Measurements from ENCODE around the gene GFOD1.

Gene GFOD1

DNA sequence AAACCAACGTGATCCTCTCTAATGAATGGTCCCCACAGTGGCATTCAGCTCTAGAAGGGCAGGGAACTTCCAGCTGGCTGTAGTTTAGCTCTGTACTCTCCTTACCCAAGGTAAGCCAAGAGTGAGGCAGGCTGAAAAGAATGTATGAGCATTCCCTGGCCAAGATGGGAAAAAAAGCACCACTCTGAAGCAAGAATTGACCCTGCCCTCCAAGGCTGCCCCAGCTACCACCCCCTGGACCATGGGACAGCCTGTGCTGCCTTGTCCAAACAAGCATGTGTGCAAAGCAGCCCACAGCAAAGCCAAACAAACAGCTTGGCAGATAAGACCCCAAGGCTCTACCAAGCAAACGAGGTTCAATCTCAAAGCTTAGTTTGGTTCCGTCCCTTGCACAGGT lies 73.9 kb downstream of the GFOD1 start:
- H3K79me2 ChIP-seq (ENCODE audit: control insufficient read depth, low read length) = no peaks in the 10 kb centered on the region
- H3K9me2 ChIP-seq (replicated peaks; ENCODE audit: control insufficient read depth, low read length) = no peaks in the 10 kb centered on the region
- H3K27ac ChIP-seq (ENCODE audit: low read depth, low read length) = no peak overlapping the region
- no peaks in the 10 kb centered on the region for H4K20me1 ChIP-seq (ENCODE audit: control insufficient read depth, insufficient read depth, low read depth, low read length)
- H3K9me3 ChIP-seq (ENCODE audit: control insufficient read depth, insufficient read depth, low read length) = no peaks in the 10 kb centered on the region
- no peaks in the 10 kb centered on the region for H3K27me3 ChIP-seq (ENCODE audit: control insufficient read depth, low read length)
- H3K4me1 ChIP-seq (ENCODE audit: control insufficient read depth, low read length) = no peaks in the 10 kb centered on the region
- no peaks in the 10 kb centered on the region for H3F3A ChIP-seq (ENCODE audit: control insufficient read depth, insufficient read depth)
- H3K36me3 ChIP-seq (ENCODE audit: control insufficient read depth, low read length) = no peaks in the 10 kb centered on the region
- H3K4me2 ChIP-seq (ENCODE audit: low read length) = no peak overlapping the region
- TF ChIP-seq EZH2phosphoT487 (IDR thresholded peaks at IDR 0.05; ENCODE audit: borderline replicate concordance, low read length) = no peak
- TF ChIP-seq, protein P1, sequence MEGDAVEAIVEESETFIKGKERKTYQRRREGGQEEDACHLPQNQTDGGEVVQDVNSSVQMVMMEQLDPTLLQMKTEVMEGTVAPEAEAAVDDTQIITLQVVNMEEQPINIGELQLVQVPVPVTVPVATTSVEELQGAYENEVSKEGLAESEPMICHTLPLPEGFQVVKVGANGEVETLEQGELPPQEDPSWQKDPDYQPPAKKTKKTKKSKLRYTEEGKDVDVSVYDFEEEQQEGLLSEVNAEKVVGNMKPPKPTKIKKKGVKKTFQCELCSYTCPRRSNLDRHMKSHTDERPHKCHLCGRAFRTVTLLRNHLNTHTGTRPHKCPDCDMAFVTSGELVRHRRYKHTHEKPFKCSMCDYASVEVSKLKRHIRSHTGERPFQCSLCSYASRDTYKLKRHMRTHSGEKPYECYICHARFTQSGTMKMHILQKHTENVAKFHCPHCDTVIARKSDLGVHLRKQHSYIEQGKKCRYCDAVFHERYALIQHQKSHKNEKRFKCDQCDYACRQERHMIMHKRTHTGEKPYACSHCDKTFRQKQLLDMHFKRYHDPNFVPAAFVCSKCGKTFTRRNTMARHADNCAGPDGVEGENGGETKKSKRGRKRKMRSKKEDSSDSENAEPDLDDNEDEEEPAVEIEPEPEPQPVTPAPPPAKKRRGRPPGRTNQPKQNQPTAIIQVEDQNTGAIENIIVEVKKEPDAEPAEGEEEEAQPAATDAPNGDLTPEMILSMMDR (IDR thresholded peaks at IDR 0.05; ENCODE audit: low read depth, low read length, poor library complexity, severe bottlenecking) = no peak
- no peak overlapping the region for H3K4me3 ChIP-seq (ENCODE audit: low read length)

DNA sequence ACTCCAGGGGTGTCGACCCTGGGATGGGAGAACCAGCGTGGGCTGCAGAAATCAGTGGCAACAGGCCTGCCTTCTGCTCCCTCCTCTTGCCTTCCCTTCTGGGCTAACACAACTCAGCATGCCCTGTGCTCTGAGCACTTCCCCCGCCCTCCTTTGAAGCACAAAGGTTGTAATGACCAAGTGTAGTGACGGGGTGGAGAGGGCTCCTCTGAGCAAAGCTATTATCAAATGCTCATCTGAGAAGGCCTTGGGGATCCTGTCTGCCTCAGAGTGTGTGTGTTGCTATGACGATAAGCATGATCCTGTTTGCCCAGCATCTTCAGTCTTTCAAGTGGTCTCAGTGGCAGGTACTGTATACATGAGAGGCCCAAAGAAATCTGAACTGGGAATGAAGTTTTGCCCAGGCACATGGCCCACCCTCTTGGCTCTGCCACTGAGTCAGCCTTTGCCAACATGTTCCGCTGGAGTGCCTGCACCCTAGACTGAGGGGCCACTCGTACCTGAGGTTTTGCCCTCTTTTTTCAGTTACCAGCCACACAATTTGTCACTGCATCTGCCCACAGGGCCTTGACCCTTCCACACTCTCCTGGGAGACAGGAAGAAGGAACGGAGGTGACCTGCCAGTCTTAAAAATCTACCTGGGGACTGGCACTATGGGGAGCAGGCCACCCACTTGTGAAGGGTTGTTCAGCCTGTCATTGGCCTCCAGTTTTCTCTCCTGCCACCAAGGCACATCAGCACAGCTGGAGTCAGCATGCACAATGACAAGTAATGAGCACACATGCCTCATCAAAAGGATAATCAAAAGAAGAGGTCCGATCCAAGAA lies 74.5 kb downstream of the GFOD1 start:
- Histone ChIP-seq H3K79me2 (ENCODE audit: control insufficient read depth, low read length) (no peaks in the 10 kb centered on the region), H3K4me1 (ENCODE audit: control insufficient read depth, low read length) (no peaks in the 10 kb centered on the region), H3K9me3 (ENCODE audit: control insufficient read depth, insufficient read depth, low read length) (no peaks in the 10 kb centered on the region), H3K27ac (ENCODE audit: low read depth, low read length) (no peak overlapping the region), H3K9me2 (replicated peaks; ENCODE audit: control insufficient read depth, low read length) (no peaks in the 10 kb centered on the region), H3F3A (ENCODE audit: control insufficient read depth, insufficient read depth) (no peaks in the 10 kb centered on the region), H3K27me3 (ENCODE audit: control insufficient read depth, low read length) (no peaks in the 10 kb centered on the region), H3K36me3 (ENCODE audit: control insufficient read depth, low read length) (no peaks in the 10 kb centered on the region), H4K20me1 (ENCODE audit: control insufficient read depth, insufficient read depth, low read depth, low read length) (no peaks in the 10 kb centered on the region), H3K4me3 (ENCODE audit: low read length) (no peak overlapping the region), H3K4me2 (ENCODE audit: low read length) (no peak overlapping the region)
- no peak for TF ChIP-seq EZH2phosphoT487 (IDR thresholded peaks at IDR 0.05; ENCODE audit: borderline replicate concordance, low read length)
- TF ChIP-seq, protein P1 (IDR thresholded peaks at IDR 0.05; ENCODE audit: low read depth, low read length, poor library complexity, severe bottlenecking) = no peak

DNA sequence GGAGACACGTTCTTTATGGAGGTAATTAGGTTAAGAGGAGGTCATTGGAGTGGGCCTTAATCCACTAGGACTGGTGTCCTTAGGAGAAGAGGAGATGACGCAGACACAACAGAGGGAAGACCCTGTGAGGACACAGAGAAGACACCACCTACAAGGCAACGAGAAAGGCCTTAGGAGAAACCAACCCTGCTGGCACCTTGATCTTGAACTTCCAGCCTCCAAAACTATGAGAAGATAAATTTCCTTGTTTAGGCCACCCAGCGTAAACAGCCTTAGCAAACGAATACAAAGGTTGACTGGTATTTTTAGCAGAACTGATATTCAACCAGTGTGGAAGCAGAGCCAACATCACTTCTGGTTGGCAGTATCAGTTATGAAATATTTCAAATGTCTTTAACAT lies 75.2 kb downstream of the GFOD1 start:
- no peak overlapping the region for H3K27ac ChIP-seq (ENCODE audit: low read depth, low read length)

More for the DNA sequence above, 75.2 kb downstream of the GFOD1 start:
- Histone ChIP-seq H3K36me3 (ENCODE audit: control insufficient read depth, low read length) (no peaks in the 10 kb centered on the region), H3K4me3 (ENCODE audit: low read length) (no peak overlapping the region), H3K4me1 (ENCODE audit: control insufficient read depth, low read length) (no peaks in the 10 kb centered on the region), H3K9me2 (replicated peaks; ENCODE audit: control insufficient read depth, low read length) (no peaks in the 10 kb centered on the region), H3K4me2 (ENCODE audit: low read length) (no peak overlapping the region), H4K20me1 (ENCODE audit: control insufficient read depth, insufficient read depth, low read depth, low read length) (no peaks in the 10 kb centered on the region), H3K27me3 (ENCODE audit: control insufficient read depth, low read length) (no peaks in the 10 kb centered on the region), H3F3A (ENCODE audit: control insufficient read depth, insufficient read depth) (no peaks in the 10 kb centered on the region), H3K79me2 (ENCODE audit: control insufficient read depth, low read length) (no peaks in the 10 kb centered on the region), H3K9me3 (ENCODE audit: control insufficient read depth, insufficient read depth, low read length) (no peaks in the 10 kb centered on the region)
- TF ChIP-seq EZH2phosphoT487 (IDR thresholded peaks at IDR 0.05; ENCODE audit: borderline replicate concordance, low read length) = no peak
- TF ChIP-seq, protein P1 (IDR thresholded peaks at IDR 0.05; ENCODE audit: low read depth, low read length, poor library complexity, severe bottlenecking) = no peak
